ENCODE measurements around the gene LRIF1.
"Not testable (repeated sequence)": the region's sequence is repeated elsewhere in the genome, so short reads cannot be mapped to it uniquely, and the experiment has no call there.

LRIF1 gene, protein sequence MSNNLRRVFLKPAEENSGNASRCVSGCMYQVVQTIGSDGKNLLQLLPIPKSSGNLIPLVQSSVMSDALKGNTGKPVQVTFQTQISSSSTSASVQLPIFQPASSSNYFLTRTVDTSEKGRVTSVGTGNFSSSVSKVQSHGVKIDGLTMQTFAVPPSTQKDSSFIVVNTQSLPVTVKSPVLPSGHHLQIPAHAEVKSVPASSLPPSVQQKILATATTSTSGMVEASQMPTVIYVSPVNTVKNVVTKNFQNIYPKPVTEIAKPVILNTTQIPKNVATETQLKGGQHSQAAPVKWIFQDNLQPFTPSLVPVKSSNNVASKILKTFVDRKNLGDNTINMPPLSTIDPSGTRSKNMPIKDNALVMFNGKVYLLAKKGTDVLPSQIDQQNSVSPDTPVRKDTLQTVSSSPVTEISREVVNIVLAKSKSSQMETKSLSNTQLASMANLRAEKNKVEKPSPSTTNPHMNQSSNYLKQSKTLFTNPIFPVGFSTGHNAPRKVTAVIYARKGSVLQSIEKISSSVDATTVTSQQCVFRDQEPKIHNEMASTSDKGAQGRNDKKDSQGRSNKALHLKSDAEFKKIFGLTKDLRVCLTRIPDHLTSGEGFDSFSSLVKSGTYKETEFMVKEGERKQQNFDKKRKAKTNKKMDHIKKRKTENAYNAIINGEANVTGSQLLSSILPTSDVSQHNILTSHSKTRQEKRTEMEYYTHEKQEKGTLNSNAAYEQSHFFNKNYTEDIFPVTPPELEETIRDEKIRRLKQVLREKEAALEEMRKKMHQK

DNA sequence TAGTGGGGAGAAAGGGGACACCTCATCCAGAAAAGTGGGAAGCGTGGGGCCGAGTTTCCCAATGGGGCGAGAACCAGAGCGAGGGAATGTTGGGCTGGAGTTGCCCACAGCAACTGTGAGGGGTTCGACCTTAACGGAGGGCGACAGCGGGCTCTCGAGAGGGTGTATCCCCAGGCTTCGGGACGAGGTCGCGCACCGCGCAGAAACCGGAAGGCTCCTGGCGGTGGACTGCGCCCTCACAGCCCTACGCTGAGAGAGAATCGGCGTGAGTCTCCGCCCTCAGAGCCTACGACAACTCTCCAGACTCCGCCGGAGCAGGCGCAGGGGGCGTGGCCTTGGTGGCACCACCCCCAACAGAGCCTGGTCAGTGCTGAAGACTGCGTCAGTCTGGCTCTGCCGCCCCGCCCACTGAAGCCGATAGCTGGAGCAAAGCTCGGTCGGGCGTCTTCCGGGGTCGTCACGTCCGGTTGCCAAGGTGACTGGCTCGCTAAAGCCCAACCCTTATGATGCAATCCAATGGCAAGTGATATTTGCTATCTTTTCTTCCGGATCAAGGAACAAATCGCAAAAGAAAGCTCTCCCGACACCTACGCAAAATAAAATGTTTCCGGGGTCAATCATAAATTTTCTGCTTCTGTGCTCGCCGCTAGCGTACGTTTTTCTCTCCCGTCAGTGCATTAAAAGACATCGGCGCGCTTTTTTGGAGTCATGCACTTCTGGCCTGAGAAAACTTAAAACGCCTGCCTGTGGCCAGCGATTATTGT lies at the start of gene LRIF1:
Gene LRIF1 (minus strand): TSS at position 232 of the 764 bp plus-strand sequence. CDS start 234 bp downstream, outside the sequence.
- DNase-seq, result peak; percentile 100

DNA sequence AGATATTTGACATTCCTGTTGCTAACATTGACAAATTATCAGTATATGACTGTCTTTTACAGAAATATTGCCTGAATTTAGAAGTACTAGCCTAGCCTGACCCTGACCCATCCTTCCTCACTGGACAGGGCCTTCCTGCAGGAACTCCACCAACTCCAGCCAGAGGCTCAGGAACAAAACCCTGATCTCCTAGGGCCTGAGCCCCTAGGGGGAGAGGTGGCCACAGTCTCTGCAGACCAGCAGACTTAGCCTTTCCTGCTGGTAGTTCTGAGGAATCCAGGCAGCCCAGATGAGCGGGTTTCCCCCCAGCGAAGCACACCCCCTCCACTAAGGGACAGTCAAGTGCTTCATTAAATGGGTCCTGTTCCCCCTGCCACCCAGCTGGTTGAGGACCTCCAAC lies 44.3 kb upstream of the LRIF1 start:
- DNase-seq, result no peak

DNA sequence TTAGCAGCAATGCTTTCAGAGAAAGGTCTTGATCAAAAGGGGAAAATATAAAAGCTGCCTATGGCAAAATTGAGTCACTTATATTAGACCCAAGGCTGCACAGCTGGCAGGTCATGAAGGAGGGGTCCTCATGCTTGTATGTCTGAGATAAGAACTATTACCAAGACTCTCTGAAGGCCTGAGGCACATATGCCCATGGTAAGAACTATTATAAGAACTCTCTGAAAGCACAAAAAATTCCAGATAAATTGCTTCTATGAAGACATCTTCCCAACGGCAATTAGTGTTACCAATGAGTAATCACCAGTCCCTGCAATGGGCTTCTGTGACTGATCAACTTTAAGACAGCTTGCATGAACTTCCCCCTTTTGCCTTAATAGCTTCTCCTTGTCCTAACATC lies 42.8 kb upstream of the LRIF1 start:
- no peak for DNase-seq

DNA sequence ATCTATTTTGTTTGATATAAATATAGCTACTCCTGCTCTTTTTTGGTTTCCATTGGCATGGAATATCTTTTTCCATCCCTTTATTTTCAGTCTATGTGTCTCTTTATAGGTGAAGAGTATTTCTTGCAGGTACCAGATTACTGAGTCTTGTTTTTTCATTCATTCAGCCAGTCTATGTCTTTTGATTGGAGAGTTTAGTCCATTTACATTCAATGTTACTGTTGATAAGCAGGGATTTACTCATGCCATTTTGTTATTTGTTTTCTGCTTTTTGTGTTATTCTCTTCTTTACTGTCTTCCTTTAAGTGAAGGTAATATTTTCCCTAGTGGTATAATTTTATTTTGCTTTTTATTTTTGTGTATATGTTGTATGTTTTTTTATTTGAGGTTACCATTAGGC lies 35.9 kb upstream of the LRIF1 start:
- DNase-seq, result not testable (repeated sequence)

DNA sequence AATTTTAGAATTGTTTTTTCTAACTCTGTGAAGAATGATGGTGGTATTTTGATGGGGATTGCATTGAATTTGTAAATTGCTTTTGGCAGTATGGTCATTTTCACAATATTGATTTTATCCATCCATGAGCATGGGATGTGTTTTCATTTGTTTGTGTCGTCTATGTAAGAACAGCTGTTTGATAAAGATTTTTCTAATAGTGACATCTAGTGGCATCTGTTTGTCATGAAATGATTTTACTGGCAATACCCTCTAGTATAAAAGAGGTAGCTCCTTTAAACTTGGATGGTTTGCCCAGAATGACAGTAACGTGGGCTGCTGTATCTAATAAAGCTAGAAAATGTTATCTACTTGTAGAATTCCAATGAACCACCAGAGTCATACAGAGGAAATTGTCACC lies 28.6 kb upstream of the LRIF1 start:
- DNase-seq, result not testable (repeated sequence)

DNA sequence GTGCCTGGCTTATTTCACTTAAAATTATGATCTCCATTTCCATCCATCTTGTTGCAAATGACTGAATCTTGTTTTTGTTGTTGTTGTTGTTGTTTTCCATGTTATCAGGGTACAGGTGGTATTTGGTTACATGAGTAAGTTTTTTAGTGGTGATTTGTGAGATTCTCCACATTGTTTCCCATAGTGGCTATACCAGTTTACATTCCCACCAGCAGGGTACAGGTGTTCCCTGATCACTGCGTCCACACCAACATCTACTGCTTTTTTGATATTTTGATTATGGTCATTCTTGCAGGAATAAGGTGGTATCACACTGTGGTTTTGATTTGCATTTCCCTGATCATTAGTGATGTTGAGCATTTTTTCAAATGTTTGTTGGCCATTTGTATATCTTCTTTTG lies 27.6 kb upstream of the LRIF1 start:
- DNase-seq, result not testable (repeated sequence)

DNA sequence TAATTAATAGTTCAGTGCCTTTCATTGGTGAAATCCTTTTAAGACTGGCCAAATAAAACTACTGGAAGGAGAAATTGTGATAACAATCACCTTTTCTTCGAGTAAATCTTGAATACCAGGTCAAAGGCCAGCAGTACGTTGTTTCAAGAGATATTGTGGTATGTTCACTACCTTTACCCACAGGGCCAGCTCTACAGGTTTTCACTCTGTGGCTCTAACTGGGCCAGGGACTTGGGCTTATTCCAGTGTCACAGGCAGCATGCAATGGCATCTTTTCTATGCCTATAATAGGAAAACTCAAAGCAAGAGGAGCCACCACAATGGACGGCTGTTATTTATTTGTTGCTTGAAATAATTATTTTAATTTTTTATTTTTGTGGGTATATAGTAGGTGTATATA lies 26.8 kb upstream of the LRIF1 start:
- no peak for DNase-seq

DNA sequence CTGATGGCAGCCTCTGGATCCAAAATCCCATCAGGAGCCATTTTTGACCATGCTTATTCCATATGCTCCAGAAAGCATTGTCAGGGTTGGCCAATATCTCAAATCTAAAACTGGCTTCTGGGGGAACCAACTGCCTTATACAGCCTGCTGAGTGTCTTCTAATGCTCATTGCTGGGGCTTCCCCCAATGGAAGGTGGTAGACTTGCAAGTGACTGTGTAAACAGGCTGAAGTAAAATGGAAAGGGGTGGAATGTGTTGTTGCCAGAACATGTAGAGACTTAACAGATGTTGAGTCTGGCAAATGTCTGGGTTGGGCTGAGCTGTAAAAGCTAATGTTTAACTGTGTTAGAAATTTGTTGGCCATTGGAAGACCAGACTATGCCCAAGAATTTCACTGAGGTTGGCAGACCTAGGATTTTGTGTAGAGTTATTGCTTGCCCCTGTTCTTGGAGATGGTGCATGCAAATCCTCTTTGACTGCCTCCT lies 22.7 kb upstream of the LRIF1 start:
- DNase-seq, result no peak

DNA sequence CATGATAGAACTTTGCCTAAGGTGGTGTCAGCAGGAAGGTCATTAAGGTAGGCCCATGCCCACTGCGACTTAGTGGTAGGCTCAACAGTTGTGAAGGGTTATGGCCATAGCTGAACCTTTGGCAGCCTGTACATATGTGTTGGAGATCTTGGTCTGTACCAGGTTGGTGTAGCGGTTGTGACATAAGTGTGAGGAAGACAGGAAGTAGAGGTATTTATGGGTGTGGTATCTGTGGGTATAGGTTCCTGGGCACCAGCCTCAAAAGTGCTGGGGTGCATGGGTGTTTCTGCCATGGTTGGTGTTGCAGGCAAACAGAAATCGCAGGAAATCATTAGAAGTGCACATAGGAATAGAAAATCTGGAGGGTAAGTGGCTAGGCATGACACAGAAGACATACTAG lies 18.6 kb upstream of the LRIF1 start:
- DNase-seq, result no peak

DNA sequence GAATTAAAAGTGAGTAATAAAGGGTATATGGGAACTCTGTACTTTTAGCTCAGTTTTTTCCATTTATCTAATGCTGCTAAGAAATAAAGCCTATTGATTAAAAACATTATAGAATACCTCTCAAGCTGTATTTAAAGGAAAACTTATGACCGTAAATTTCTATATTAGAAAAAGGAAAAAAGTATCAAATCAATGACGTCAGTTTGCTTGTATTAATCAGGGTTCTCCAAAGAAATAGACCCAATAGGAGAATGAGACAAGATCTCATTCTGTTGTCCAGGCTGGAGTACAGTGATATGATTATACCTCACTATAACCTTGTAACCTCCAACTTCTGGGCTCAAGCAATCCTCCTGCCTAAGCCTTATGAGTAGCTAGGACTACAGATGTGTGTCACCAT lies 15.4 kb upstream of the LRIF1 start:
- DNase-seq, result no peak

DNA sequence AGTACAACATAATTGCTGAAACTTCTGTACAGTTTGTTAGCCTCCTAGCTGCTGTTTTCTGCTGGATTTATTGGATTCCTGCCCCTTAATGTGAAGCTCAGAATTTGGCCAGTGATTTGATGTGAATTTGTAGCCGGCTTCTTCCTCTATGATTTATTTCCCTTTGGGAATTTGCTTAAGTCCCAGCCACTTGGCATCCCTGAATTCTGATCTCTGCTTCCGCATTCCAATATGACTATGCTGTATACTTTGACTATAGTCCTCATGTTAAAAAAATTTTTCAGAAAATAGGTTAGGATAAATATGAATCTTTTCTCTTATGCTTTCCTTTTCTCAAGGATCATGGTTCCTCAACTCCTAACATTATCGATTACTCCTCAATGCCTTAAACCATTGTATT lies 12.4 kb upstream of the LRIF1 start:
- DNase-seq, result no peak

DNA sequence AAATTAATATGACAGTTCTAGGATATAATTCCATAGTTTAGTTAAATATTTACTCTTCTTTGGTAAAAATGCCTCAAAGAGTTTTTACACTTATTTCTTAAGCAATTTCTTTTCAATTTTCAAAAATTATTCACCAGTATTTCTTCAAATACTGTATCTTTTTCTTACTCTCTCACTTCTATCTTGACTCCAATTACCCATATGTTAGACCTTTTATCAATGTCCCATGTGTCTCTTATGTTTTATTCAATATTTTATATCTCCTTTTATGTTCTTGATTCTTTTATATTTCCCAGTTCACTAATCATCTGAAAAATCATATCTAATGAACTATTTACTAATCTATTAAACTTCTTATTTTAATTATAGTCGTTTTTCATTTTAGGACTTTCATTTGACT lies 11.5 kb upstream of the LRIF1 start:
- no peak for DNase-seq

DNA sequence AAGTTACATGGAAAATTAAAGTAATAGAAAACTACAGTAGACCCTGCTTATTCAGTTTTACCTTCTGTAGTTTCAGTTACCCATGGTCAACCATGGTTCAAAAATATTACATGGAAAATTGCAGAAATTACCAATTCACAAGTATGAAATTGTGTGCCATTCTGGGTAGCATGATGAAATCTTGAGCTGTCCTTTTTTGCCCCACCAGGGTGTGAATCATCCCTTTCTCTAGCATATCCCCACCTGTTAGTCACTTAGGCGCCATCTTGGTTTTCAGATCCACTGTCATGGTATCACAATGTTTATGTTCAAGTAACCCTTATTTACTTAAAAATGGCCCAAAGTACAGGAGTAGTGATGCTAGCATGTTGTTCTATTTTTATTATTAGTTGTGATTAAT lies 3.5 kb upstream of the LRIF1 start:
- DNase-seq, result no peak

DNA sequence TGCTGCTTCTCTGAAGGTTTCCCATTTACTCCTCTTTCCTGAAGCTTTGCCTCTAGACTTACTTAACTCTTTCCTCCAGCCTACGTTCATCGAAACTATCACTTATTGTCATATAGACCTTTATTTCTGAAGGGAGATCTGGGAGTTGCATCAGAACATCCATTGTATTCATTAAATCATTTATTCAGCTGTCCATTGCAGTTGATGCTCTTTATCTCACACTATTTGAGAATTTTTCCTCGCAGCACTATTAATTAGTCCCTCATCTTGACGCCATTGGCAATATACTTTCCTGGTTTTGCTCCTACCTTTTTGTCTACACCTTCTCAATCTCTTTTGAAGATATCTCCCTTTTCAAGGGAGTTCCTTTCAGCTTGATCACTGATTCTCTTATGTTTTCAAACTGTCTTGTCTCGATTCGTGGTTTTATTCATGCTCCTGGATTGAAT lies 757 bp upstream of the LRIF1 start:
- no peak for DNase-seq

DNA sequence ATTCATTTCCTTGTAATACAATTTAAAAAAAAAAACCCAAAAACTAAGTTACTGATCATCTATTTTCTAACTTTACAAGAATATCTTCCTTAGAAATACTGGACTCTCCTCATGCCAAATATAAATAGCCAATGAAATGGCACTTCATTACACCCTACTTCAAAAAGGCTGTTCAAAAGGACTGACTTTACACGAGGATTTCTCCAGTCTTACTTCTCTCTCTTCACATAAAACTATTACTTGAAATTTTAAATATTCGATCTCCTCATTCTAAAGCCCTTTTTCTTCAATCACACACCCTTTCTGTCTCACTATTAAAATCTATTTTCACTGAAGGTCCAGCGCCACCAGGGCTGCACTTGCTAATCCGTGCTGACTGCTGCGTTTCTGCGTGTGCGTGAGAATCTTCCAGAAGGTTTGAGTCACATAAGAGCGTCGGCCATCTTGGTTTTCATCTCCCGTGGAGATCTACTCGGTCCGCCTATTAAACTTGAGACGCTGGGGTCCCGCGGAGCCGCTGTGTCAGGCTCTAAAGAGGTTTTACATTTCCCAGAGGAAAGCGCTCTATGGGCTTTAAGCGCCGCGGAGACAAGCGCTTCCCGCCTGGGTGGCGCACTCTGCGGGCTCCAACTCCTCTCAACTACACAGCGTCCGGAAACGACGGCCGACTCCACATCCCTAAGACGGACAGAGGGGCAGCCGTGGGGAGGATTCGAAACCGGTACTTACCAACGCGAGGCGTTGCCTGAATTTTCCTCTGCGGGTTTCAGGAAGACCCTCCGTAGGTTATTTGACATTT lies 631 bp downstream of the LRIF1 start:
- peak; percentile 53 to 62 for DNase-seq

DNA sequence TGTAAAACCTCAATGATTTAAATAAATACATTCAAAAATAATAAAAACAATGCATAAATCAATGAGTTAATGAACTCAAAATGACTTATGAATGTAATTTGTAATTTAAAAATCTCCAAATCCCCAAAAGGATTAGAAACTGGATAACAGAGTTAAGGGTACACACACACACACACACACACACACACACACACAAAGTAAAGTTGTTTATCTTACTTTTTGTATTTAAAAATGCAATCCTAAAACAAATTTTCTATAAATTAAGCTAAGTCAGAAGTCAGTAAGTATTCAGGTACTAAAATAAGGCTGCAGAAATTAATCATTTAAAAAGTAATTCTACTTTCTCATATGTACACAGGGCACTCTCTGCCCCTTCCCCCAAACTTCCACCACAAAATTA lies 1.8 kb downstream of the LRIF1 start:
- no peak for DNase-seq

DNA sequence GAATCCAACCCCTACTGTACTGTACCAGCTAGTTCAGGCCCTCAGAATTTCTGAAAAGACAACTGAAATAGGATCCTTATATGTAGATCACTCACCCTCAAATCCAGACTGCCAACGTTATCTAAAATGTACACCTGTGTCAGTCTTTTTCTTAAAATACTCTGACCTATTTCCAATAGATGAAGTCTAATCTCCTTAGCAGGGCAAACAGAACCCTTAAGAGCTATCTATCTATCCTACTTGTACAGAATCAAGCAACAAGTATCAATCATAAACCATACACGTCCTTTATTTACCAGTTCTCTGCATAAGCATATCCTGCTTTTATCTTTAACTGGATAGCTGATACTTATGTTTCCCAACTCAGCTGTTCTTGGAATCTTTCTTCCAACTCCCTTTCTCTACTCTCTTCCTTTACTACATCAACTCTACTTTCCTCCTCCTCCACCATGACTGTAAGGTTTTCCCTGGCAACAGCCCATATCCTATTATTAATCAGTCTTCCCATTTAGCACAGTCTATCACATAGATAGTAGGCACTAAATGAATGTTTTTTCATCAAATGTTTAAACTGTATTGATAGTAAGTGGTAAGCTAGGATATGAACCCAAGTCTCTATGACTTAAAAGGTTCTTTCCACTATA lies 2.8 kb downstream of the LRIF1 start:
- DNase-seq, result no peak

DNA sequence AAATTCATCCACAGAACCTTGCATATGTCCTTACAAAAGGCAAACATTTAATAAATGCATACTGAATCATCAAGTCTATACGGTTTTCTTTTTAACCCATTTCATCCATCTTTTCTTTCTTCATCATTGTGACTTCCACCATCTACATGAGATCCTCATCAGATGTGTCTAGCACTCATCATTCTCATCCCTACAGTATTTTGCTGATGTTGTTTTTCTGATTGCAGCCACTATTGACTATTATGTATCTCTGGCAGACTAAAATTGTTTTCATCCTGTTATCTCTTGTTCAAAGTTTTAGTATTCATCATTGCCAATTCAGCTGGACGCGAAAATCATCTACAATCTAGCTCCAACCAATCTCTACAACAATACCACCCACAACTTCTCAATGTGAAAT lies 5.9 kb downstream of the LRIF1 start:
- DNase-seq, result no peak

DNA sequence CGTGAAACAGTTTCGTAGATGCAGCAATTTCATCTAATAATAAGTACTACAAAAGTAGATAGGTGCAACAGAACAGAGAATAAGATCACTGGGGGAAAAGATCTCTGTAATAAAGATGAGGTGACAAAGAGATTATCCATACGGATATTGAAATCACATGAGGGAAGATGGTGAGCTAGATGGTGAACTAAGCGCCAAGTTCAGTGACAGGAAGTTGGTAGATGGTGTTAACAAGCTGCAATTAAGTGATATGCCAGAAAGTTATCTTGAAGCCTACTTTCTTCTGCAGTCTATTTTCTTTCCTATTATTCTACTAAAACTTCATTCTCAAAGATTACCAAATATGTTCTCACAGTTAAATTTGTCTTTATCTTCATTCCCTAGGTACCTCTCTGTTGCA lies 7.1 kb downstream of the LRIF1 start:
- DNase-seq, result no peak

DNA sequence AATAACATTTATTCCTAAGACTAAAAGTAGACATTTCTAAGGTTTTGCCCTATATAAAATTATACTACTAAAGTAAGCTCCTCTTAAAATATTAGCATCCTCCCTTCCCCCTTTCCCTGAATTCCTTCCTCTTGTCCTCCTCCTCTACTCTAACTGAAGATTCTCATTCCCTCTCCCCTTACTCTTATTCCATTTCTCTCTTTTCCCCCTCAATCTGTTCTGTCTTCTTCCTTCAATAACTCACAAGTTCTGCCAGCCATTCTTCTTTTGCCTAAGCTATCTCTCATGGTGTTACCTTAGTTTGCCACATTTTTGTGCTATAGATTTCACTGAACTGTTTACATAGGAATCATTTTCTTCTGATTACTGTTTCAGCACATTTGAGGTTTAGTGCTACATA lies 10.7 kb downstream of the LRIF1 start:
- DNase-seq, result no peak

DNA sequence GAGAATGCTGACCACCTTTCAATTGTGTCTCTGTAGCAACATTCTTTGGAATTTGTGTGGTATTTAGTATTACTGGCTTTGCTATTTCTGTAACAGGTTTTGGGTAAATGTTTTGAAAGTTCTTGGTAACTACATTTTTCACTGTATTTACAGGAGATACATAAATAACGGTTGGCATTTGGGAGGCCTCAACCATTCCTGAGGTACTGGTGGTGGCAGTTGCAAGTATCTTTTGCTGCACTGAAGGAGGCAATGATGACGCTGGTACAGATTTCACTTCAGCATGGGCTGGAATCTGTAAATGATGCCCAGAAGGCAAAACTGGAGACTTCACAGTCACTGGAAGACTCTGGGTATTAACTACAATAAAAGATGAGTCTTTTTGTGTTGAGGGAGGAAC lies 11.7 kb downstream of the LRIF1 start:
- DNase-seq, result no peak

DNA sequence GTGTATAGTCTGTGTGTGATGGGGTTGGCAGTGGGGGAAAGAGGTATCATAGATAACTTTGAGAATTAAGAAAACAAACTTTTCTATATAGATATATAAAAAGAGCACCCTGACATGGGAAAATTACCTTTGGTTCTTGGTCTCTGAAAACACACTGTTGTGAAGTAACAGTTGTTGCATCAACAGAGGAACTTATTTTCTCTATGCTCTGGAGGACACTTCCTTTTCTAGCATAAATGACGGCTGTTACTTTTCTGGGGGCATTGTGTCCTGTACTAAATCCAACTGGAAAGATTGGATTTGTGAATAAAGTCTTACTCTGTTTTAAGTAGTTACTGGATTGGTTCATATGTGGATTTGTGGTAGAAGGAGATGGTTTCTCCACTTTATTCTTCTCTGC lies 12.6 kb downstream of the LRIF1 start:
- no peak for DNase-seq
